Mesothelial cell of epicardium (in vitro differentiated cells): ENCODE measurements around the gene CIBAR2. TPM values are rescaled to one million over a fixed set of nuclear protein-coding genes. Genes with fewer than 3 reads are reported as not detected.

Source experiments
- DNase-seq, 2 experiments: peaks; one replicate each; pipeline ENCODE4 v3.0.0; 2021; ENCODE audit warnings: low spot score in 2 of 2; ENCODE audit not compliant: unreplicated experiment in 2 of 2
- H3K27ac Mint-ChIP-seq: 2 replicates; pipeline ENCODE4 v1.8.0; 2021; ENCODE audit warnings: mixed read lengths
- H3K27me3 Mint-ChIP-seq: 2 replicates; pipeline ENCODE4 v1.8.0; 2021; ENCODE audit warnings: low read depth, mixed read lengths
- H3K36me3 Mint-ChIP-seq: 2 replicates; pipeline ENCODE4 v1.8.0; 2021; ENCODE audit warnings: mixed read lengths
- H3K4me1 Mint-ChIP-seq: 2 replicates; pipeline ENCODE4 v1.8.0; 2021; ENCODE audit warnings: mixed read lengths
- H3K4me3 Mint-ChIP-seq: 2 replicates; pipeline ENCODE4 v1.8.0; 2021; ENCODE audit warnings: mild to moderate bottlenecking, moderate library complexity, mixed read lengths
- H3K9me3 Mint-ChIP-seq: 2 replicates; pipeline ENCODE4 v1.8.0; 2021; ENCODE audit warnings: mixed read lengths
- CTCF ChIP-seq: fragments of 200-600 bp; sonication (generic); IDR thresholded peaks from one replicate; pipeline ENCODE4 v1.5.0; 2021; ENCODE audit warnings: antibody characterized with exemption; ENCODE audit not compliant: unreplicated experiment
- total RNA-seq: library from RNA; stranded (reverse); gene quantifications from 3 replicates; pipeline ENCODE4 v1.2.1, GENCODE V29; 2021

CIBAR2 gene
- total RNA-seq, 1 donor from 2014 or later: not detected

- no peaks in the 10 kb centered on the region for H3K36me3 Mint-ChIP-seq
- H3K27ac Mint-ChIP-seq: peak overlapping the region; percentile 18
- H3K4me3 Mint-ChIP-seq: no peak overlapping the region
- no peaks in the 10 kb centered on the region for H3K27me3 Mint-ChIP-seq
- DNase-seq: no peak
- H3K9me3 Mint-ChIP-seq: no peaks in the 10 kb centered on the region
- no peak for TF ChIP-seq CTCF
- peaks cover 42% of the 10 kb centered on the region for H3K4me1 Mint-ChIP-seq
Measured at GRCh38 chr16:85146922-85147651, 34.8 kb upstream of the CIBAR2 start.

DNA sequence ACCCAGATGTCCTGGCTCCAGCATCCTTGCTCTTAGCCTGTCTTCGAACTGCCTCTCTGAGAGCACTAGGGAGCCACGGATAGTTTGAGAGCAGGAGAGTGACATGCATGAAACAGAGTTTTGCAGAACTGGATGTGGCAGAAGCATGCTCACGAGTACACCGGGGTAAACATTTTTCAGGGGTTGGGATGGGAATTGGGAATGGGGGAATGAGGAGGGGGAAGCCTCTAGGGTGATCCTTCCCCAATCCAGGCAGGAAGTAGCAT lies 34.2 kb upstream of the CIBAR2 start:
- Mint-ChIP-seq H3K4me1 (peaks cover 36% of the 10 kb centered on the region), H3K9me3 (no peaks in the 10 kb centered on the region), H3K4me3 (no peak overlapping the region), H3K27me3 (no peaks in the 10 kb centered on the region), H3K27ac (peak overlapping the region; percentile 69), H3K36me3 (no peaks in the 10 kb centered on the region)
- no peak for DNase-seq
- no peak for TF ChIP-seq CTCF

DNA sequence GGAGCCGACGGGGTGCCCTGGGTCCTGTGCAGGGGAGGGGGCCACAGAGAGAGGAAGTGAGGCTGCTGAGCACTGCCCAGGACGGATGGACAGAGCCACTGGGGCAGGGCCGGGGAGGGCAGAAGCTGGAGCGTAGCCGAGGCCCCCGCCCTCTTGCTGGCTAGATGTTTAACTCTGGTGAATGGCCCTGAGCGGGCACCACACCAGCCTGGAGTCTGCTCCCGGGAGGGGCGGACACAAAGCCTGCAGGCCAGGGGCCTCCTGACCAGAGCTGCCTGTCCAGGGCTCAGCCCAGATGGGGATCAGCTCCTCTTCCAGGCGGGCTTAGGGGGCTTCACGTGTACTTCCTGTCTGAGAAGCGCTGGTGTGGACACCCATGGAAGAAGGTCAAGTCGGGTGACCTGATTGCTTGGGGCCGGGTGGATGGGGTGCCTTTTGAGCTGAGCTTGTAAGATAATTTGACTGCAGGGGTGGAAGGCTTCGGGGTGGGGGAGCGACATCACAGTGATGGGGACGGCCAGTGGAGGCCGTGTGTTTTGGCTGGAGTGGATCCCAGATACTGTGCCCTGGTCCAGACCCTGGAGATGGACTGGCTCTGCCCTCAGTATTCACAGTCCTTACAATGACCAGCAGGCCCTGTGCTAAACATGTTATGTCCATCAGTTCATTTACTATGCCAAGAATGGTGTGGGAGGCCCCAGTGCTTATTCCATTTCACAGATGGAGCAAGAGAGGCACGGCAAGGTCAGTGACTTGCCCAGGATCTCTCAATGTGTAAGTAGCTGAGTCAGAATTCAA lies 33.7 kb upstream of the CIBAR2 start:
- H3K27me3 Mint-ChIP-seq: no peaks in the 10 kb centered on the region
- H3K27ac Mint-ChIP-seq: peak overlapping the region; percentile 69
- no peak for TF ChIP-seq CTCF

GRCh38 chr16:85145188-85145587 lies 32.9 kb upstream of the CIBAR2 start:
- no peak for TF ChIP-seq CTCF
- Mint-ChIP-seq H3K9me3 (no peaks in the 10 kb centered on the region), H3K4me3 (no peak overlapping the region), H3K4me1 (peaks cover 27% of the 10 kb centered on the region), H3K27me3 (no peaks in the 10 kb centered on the region), H3K27ac (no peak overlapping the region), H3K36me3 (no peaks in the 10 kb centered on the region)
- no peak for DNase-seq

More for the DNA sequence above, 33.7 kb upstream of the CIBAR2 start:
- Mint-ChIP-seq H3K4me3 (no peak overlapping the region), H3K9me3 (no peaks in the 10 kb centered on the region), H3K36me3 (no peaks in the 10 kb centered on the region), H3K4me1 (peaks cover 31% of the 10 kb centered on the region)
- DNase-seq: no peak

DNA sequence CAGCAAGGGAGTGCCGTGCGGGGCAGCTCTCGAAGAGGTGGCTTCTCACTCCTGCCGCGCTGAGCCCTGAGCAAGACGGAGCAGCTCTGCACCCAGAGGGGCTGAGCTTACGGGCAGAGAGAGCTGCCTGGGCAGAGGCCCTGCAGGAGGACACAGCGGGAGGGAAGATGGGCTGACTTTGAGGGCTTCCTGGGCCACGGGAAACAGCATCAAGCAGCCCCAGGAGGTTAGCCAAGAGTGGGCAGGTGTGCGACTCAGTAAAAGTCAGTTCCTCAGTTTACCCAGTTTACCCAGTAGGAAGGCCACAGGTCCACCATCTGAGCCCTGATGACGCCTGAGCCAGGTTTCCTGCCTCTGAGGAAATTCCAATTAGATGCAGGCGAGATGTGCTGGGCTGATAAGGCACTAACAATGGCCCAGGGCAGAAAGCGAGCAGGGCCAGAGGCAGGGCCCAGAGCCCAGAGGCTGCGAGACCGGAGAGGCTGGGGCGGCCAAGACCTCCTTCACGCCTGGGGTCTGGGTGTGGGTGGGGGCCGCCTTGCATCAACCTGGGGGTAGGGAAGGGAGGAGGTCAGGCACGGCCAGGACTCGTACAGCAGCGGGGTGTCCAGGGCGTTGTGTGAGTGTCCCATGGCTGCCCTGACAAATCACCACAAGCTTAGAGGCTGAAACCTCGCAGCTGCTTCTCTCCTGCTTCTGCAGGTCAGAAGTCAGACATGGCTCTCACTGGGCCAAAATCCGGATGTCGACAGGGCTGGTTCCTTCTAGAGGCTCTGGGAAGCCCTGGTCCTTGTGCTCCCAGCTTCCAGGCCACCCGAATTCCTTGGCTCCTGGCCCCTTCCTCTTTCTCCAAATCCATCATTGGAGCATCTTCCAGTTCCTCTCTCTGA lies 32.0 kb upstream of the CIBAR2 start:
- no peak overlapping the region for H3K27ac Mint-ChIP-seq
- no peak for TF ChIP-seq CTCF
- no peak overlapping the region for H3K4me3 Mint-ChIP-seq
- DNase-seq: no peak
- no peaks in the 10 kb centered on the region for H3K27me3 Mint-ChIP-seq
- peaks cover 25% of the 10 kb centered on the region for H3K4me1 Mint-ChIP-seq
- no peaks in the 10 kb centered on the region for H3K9me3 Mint-ChIP-seq
- no peaks in the 10 kb centered on the region for H3K36me3 Mint-ChIP-seq
